Superior temporal gyrus (tissue), 1 donor: ENCODE results near the gene ADAMTSL5.
"Not testable (repeated sequence)": the region's sequence is repeated elsewhere in the genome, so short reads cannot be mapped to it uniquely, and the experiment has no call there.

Experiments used
- DNase-seq: peaks from one replicate; pipeline ENCODE4 v3.0.0-alpha.2; 2016; ENCODE audit errors: extremely low spot score

ADAMTSL5 gene

DNA sequence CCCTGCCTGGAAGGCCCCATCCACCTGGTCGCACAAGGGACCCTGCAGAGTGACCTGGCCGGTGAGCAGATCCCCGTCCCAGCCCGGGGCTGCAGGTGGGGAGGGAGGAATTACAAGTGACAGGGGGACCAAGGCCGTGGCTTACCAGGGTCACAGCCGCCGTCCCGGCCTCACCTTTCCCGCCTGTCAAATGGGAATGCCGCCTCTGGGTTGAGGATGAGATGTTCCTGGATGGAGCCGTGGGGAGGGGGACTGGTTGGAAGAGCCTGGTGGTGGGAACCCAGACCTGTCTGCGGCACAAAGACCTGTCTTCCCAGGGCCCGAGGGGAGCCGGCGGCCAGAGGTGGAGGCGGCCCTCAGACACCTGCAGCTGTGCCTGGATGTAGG, 16.6 kb upstream of the ADAMTSL5 start:
- DNase-seq = no peak

DNA sequence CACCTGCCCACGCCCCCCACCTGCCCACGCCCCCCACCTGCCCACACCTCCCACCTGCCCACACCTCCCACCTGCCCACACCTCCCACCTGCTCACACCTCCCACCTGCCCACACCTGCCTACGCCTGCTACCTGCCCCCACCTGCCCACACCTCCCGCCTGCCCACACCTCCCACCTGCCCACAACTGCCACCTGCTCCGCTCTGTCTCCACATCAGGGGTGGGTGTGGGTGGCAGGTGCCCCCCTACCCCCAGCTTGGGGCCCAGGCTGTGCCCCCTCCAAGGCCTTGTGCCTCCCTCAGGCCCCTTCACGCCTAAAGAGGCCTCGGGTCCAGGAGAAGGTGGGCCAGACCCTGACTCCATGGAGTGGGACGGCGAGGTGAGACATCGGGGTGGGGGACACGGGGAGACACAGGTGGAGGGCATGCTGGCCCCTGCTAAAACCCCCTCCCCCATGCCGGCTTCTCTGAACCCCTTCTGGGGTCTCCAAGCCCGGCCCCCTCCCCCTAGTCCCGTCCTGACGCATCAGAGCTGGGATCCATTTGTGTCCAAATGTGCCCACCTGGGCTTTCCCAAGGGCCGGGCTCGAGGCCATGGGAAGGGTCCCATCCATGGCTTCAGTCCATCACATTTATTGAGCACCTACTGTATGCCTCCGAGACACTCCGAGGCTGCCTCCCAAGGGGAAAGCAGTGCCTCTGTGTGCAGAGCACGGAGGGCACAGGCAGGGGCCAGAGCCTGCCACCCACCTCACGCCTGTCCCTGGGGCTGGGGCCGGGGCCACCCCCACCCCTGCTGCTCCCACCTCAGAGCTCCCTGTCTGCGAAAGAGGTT, 16.0 kb upstream of the ADAMTSL5 start:
- DNase-seq = no peak

DNA sequence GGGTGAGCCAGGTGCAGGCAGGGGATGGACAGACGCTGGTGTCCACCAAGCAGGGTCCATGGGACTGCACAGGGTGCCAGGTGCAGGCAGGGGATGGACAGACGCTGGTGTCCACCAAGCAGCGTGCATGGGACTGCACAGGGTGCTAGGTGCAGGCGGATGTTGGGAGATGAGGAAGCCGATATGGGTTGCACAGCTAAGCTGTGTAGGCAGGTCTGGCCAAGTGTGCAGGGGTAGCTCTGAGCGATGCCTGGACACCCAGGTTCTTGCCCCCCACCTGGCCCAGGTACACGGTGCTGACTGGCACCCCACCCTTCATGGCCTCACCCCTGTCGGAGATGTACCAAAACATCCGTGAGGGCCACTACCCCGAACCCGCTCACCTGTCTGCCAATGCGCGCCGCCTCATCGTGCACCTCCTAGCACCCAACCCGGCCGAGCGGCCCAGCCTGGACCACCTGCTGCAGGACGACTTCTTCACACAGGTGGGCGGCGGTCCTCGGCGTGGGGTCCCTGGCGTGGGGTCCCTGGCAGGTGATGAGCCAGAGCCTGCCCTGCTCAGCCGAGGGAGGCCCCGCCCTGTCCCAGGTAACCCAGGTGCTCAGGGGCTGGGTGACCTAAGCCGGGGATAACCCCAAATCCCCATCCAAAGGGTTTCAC, 15.0 kb upstream of the ADAMTSL5 start:
- DNase-seq = no peak

DNA sequence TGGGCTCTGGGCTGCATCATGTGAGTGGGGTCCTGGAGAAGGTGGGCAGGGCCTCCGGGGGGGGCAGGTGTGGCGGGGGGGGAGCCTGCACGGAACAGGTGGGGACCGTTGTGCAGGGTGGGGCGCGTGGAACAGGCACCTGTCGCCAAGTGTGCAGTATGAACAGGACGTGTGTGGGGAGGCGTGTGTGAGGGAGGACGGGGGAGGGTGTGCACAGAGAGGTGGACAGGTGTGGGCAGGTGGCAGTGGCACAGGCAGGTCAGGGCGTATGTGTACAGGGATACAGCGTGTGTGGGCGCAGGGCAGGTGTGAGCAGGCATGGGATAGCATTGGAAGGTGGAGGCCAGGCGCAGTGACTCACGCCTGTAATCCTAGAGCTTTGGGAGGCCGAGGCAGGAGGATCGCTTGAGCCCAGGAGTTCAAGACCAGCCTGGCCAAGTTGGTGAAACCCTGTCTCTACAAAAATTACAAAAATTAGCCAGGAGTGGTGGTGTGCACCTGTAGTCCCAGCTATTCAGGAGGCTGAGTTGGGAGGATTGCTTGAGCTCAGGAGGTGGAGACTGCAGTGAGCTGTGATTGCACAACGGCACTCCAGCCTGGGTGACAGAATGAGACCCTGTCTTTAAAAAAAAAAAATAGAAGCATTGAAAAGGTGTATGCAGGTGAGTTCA, 14.3 kb upstream of the ADAMTSL5 start:
- no peak for DNase-seq

DNA sequence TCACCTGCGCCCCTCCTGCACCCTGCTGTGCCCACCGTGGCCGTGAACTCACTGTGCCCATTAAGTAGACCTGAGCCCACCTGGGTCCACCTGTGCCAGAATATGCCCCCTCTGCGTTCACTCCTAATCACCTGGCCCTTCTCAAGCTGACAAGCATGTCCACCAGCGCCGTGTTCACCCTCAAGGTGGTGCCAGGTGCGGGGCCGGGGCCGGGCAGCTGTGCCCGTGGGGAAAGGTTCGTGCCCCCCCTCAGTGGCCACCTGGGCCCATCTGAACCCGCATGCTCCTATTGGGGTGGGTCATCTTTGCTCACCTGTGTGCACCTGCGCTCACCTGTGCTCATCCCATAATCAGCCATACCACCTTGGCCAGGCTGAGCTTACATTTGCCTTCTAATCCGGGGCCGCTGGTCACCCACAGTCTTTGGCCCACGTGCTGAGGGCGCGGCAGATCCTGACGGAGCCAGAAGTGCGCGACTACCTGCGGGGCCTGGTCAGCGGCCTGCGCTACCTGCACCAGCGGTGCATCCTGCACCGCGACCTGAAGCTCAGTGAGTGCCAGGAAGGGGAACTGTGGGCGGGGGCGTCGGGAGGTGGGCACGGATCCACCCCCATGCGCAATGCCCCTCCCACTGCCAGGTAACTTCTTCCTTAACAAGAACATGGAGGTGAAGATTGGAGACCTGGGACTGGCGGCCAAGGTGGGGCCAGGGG, 13.4 kb upstream of the ADAMTSL5 start:
- DNase-seq = no peak

DNA sequence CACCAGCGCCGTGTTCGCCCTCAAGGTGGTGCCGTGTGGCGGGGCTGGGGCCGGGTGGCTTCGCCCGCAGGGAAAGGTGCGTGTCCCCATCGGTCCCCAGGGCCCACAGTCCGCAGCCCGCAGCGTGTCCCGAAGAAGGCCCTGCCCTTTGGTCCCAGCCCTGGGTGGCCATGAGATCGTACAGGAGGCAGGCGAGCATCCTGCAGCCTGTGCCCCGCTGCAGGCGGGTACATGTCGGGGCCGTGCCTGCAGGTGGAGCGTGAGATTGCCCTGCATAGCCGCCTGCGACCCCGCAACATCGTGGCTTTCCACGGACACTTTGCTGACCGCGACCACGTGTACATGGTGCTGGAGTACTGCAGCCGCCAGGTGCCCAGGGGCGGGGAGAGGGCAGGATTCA, 12.5 kb upstream of the ADAMTSL5 start:
- DNase-seq = no peak

DNA sequence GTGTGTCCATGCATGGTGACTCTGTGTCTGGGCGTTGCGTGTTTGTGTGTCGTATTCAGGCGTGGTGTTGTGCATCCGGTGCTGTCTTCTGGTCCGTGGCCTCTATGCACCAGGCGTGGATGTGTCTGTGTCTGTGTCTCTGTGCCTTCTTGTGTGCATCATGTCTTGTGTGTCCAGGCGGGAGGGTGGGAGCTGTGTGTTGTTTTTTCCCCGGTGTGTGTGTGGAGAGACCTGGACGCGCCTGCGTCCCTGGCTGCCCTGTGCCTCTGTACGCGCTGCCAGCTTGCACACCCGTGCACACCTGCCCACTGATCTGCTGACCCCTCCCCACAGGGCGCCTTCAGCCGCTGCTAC, 12.1 kb upstream of the ADAMTSL5 start:
- DNase-seq = no peak

DNA sequence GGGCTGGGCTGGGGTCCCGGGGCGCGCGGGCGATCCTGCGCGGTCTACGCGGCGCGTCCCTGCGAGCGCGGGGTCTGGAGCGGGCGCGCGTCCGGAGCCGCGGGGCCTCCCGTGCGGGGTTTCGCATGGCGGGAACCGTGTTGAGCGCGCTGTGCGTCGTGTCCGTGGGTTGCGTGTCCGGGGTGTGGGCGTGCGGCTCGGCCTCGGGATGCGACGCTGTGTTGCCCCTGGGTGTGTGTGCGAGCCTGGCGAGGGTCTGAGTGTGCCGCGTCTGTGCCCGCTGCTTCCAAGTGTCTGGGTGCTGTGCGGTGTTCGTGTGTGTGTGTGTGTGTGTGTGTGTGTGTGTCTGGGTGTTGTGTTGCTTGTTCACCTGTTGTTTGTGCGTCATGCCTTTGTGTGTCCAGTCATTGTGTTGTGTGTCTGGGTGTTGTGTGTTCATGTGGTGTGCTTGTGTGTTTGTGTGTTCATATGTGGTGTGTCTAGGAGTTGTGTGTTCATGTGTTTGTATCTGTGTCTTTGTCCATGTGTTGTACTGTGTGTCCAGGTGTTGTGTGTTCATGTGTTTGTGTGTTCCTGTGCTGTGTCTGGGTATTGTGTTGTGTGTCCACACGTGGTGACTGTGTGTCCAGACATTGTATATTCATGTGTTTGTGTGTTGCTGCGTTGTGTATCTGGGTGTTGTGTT, 11.6 kb upstream of the ADAMTSL5 start:
- DNase-seq = no peak

DNA sequence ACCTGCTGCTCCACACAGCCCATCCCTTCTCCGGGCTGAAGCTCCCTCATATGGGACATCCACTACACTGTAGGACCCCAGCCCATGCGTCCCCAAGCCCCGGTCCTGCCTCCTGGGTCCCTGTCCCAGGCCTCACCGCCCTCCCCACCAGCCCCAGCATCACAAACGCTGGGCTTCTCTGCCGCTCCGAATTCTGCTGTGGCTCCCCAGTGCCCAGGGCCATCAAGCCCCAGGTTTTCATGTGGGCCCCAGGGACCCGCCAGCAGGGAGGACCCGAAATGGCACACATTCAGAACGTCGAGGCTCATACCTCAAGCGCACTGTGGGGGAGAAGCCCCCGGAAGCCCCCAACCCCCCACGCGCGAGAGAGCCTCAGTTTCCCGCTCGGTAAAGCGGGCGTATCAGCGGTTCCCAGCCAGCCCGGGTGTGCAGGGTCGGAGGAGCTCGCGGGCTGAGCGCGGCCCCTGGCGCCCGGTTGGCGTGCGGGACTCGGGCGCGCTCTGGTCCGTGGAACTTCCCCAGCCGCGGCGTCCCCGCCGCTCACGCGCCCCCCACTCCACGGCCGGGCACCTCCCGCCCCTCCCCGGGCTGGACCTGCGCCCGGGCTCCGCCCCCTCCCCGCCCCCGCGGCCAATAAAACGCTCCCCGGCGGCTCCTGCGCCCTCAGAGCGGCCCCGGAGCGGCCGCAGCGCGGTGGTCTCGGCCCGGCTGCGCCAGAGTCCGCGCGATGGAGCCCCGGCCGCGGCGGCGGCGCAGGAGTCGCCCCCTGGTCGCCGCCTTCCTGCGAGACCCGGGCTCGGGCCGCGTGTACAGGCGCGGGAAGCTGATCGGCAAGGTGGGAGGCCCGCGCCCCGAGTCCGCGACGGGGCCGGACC, 10.8 kb upstream of the ADAMTSL5 start, which contains the start of gene PLK5:
TSS of gene PLK5 (plus strand) at position 666 of the 875 bp plus-strand sequence. CDS start 2,920 bp downstream, outside the sequence.
- DNase-seq = no peak

DNA sequence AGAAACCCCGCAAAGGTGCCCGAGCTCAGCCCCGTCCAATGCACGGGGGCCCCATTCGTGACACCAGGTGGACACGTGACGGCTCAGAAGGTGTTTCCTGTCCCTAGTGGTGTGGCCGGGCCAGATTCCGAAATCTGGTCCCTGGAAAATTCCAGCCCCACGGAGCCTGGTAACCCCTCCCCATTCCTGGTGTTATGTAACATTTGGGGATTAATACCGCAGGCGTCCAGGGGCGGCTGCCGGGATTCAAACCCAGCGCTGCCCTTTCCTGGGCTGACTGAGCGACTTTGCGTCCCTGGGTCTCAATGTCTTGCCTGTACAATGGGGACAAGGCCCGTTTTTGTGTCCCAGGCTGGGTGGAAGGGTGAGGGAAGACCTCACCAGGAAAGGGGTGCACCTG, 10.0 kb upstream of the ADAMTSL5 start:
- DNase-seq = no peak

DNA sequence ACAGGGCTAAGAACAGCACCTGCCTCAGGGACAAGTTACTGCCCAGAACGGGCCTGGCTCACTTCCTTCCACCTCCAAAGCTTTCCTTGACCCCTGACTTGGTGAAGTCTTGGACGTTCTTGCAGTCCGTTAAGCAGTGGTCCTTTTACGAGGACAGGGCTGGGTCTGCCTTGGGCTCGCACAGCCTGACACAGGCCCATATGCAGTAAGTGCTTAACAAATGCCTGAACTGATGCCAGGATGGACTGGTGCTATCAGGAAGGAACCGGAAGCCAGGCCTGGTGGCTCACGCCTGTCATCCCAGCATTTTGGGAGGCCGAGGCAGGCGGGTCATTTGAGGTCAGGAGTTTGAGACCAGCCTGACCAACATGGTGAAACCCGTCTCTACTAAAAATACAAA, 9.2 kb upstream of the ADAMTSL5 start:
- peak; percentile 7 for DNase-seq

DNA sequence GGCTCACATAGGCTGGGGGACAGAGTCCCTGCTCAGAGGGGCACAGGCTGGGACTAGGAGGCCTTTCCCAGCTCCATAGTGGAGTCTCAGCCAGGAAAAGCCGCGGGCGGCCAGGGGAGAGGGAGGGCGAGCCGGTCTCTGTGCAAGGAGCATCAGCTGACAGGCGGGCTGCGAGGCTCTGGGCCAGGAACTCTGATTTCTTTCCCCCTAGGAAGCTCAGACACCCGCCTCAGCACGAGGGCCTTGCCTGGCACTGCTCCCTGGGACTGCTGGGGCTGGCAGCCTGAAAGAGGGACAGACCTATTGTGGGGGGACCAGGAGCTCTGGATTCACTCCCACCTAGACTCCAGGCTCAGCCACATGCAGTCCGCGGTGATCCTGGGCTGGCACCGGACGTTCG, 8.8 kb upstream of the ADAMTSL5 start:
- DNase-seq = peak; percentile 33

DNA sequence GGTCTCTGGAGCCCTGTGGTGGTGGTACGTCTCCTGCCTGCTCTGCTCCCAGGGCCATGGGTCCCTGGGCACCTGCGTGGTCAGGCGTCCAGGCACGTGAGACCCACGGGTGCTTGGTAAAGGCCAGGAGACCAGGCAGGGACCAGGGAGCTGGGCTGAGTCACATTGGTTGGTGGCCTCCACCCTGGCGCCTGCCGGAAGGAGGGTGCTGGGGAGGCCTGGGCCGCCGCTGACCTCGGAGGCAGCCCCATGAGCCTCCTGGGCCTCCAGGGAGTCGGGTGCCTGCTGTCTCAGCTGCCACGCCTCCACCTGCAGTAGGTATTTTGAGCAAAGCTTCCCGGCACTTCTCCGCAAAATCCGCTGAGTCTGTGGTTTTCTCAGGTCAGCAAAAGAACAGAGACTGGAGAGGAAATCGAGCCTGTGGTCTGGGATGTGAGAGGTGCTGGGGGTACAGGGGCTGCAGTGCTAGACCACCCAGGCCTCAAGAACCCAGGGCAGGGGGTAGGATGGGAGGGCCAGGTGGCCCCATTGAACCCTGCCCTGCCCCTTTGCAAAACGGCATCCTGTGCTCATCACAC, 7.5 kb upstream of the ADAMTSL5 start:
- no peak for DNase-seq

DNA sequence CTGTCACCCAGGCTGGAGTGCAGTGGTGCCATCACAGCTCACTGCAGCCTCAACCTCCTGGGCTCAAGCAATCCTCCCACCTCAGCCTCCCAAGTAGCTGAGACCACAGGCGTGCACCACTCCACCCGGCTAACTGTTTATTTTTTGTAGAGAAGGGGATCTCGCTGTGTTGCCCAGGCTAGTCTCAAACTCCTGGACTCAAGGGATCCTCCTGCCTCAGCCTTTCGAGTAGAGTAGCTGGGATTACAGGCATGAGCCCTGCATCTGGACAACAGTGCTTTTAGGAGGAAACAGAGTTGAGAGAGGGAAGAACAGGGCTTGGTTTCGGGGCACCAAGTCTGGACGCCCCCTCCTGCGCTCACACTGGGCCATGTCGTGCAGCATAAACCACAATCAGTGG, 7.0 kb upstream of the ADAMTSL5 start:
- not testable (repeated sequence) for DNase-seq

DNA sequence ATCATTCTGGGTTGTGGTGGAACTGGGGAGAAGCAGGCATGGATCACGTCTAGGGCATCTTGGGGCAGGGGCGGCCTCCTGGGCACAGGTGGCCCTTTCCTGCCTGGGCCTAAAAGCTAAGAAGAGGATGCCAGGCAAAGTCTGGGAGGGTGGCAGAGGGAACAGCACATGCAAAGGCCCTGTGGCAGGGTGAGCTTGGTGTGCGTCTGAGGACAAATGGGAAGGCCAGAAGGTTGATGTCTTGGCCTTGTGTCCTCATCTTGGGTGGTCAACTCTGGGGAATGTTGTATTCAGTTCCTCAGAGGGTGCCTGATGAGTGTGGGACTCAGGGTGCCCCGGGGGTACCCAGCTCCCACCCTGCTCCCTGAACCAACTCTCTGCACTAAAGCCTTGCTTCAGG, 5.7 kb upstream of the ADAMTSL5 start:
- DNase-seq = no peak

DNA sequence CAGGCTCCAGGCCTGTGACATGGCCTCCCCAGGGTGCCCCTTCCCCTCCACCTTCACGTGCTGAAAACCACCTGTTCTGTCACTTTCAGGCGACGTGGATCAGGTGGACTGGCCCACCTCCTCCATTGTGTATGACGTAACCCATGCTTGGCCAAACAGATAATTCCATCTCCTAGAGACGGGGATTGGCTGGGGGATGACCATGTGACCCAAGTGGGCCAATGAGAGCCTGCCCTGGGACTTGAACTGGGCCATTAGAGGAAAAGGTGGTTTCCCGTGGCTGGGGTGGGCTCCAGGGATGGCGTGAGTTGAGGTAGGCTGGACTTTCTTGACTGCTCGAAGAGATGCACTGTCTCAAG, 3.6 kb upstream of the ADAMTSL5 start:
- DNase-seq = no peak

DNA sequence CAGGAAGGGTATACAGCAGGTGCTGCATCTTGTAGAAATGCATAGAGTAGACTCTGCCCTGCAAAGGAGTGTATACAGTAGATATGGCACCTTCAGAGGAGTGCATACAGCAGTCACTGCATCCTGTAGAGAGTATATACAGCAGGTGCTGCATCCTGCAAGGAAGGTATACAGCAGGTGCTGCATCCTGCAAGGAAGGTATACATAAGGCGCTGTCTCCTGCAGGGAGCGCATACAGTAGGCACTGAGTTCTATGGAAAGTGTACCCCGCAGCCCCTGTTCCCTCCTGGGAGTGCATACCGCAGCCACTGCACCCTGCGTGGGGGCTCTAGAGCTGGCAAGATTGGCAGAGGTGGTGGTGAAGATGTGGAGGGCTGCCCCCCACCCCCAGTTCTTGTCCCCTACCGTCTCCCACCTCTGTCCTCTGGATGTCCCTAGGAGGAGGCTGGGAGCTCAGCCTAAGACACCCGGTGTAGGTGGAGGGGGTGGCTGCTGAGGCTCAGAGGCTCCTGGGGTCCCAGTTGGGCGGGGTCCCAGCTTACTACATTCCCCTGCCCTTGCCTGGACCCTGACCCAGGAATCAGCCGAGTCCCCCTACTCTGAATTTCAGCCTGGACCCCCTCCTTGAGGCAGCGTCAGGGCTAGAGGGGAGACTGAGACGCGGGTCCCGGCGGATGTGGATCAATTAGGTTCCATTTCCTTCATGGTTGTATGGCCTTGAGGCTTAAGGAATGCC, 2.3 kb upstream of the ADAMTSL5 start:
- DNase-seq = no peak

DNA sequence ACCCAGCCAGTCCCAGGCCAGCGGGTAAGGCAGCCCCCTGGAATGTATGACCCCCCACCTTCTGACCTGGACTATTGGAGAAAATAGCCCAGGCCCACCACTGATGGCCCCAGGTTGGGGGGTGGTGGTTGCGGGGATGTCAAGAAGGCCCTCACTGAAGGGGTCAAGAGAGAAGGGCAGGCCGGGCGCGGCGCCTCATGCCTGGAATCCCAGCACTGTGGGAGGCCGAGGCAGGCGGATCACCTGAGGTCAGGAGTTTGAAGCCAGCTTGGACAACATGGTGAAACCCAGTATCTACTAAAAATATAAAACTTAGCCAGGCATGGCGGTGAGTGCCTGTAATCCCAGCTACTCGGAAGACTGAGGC, 1.5 kb upstream of the ADAMTSL5 start:
- no peak for DNase-seq

DNA sequence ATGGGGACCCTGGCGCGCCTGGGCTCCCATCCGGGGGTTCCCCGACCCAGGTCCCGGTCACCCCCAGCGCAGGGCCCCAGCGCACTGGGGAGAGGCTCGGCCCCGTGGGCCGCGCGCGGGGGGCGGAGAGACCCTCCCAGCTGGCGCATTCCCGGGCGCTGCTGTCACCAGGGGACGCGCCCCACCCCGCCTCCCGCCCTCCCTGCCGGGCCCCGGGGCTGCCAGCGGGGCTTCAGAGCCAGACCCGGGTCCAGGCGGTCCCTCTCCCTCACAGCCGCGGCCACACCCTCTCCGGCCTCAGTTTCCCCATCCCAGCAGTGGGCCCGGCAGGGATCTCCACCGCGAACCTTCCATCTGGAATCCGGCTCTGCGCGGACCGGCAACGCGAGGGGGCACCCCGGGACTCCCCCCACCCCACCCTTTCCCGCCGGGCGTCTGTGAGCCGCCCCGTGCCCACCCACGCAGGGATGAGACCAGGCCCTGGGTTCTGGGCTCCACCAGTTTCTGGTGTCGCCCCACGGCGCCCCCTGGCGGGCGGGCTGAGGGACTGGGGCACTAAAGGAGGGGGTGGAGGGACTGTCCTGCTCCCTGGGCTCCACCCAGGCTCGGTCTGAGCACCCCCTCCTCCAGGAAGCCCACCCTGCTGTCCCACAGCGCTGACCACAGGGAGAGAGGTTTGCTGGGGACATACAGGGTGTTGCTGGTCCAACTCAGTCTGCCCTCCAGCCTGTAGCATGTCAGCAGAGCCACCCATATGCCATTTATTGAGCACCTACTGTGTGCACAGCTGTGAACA, 878 bp upstream of the ADAMTSL5 start:
- no peak for DNase-seq
